GM19025 (cell line): ENCODE results near the gene SPO11.

Experiments
- ATAC-seq: cut with Tn5 transposase; IDR thresholded peaks from one replicate; pipeline ENCODE4 v1.9.1; 2021; ENCODE audit warnings: mild to moderate bottlenecking, low read depth, moderate library complexity; ENCODE audit not compliant: unreplicated experiment

SPO11 gene, protein sequence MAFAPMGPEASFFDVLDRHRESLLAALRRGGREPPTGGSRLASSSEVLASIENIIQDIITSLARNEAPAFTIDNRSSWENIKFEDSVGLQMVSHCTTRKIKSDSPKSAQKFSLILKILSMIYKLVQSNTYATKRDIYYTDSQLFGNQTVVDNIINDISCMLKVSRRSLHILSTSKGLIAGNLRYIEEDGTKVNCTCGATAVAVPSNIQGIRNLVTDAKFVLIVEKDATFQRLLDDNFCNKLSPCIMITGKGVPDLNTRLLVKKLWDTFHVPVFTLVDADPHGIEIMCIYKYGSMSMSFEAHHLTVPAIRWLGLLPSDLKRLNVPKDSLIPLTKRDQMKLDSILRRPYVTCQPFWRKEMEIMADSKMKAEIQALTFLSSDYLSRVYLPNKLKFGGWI

DNA sequence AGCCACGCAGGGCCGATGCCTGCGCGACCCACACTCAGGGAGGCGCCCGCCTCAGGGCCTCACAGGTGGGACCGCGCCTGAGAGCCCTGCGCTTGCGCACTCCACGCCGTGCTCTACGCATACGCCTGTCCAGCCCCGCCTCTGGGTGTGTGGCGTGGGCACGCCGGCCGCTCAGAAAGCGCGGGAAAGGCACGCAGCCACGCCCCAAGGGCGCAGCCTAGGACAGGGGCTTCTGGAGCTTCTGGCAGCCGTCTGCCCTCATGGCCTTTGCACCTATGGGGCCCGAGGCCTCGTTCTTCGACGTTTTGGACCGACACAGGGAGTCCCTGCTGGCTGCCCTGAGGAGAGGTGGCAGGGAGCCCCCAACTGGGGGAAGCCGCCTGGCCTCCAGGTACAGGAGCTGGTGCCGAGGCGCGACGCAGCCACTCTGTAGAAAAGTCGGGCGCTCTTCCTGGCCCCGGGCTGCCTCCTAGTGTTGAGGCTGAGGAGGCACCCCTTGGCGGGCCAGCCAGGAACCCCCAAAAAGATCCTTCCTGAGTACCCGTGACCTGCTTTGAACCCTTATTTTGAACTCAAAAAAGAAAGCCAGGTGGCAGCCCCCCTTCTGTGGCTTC, at the start of gene SPO11:
SPO11 (plus strand) TSS at position 196 of the 614 bp plus-strand sequence; CDS start at position 261, 65 bp downstream.
- no peak for ATAC-seq

DNA sequence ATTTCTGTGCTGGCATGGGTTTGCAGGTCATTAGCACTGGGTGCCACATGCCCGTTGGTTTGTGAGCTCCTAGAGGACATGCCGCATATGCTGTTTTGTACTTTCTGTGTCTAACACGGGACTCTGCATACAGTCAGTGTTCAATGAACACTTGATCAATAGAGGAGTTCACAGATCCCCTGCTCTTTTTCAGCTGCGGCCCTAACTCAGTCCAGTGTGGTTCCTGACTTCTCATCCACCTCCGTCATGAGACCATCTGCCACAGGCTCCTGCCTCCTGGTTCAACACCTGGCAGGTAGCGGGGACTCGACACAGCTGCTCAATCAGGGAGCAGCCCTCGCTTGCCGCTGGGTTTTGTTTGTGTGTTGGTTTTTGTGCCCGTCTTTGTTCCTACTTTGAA, 49.4 kb upstream of the SPO11 start:
- ATAC-seq: no peak

DNA sequence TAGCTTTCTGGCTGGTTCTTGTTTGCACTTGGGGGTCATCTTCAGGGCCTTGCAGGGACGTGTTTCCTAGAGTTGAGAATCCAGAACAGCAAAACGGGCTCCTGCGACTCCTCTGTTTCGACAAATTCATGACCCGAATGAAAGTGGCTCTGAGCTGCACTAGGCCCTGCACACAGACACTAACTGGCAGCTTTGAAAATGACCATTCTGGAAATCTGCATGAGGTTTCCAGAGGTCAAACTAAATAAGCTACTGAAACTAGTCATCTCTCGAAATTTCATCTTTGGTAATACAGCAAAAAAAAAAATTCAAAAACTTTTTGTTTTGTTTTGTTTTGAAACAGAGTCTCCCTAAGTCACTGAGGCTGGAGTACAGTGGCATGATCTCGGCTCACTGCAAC, 47.7 kb upstream of the SPO11 start:
- ATAC-seq: no peak

DNA sequence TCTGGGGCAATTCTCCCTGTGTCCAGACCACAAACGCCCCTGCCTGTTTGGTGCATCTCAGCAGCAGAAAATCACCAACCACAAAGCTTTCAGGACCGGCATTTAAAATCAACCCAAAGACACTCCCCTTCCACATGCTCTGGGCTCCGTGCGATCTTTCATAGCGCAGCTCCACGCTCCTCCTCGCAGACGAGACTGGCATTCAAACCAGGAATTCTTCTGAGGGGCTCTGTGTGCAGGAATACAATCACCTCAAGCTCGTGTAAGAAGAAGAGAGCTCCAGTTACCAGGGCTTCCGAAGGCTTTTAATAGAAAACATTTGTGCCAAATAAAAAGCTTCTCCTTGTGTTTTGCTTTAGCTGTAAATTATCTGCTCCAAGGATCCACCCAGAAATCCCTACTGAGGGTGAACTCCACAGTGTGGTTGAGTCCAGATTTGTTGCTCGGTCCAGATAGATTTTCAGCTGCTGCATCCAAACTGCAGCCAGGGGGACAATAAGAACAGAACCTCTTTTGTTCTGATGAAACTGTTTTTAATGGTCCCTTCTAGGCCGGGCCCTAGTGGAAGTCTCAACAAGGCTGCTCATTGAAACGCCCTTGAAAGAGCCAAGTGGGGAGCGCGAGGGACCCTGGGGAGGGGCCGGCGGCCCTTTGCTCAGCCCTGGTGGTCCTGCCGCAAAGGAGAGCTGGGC, 46.8 kb upstream of the SPO11 start:
- no peak for ATAC-seq

DNA sequence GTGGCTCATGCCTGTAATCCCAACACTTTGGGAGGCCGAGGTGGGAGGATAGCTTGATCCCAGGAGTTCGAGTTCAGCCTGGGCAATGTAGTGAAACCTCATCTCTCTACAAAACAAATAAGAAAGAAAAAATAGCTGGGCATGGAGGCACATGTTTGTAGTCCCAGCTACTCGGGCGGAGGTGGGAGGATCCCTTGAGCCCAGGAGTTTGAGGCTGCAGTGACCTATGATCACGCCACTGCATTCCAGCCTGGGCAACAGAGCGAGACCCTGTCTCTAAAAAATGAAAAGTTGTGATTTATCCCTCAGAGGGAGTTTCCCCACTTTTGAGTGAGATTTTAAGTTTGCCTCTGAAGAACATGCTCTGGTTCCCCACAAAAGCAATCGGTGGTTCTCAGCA, 45.7 kb upstream of the SPO11 start:
- ATAC-seq: no peak

DNA sequence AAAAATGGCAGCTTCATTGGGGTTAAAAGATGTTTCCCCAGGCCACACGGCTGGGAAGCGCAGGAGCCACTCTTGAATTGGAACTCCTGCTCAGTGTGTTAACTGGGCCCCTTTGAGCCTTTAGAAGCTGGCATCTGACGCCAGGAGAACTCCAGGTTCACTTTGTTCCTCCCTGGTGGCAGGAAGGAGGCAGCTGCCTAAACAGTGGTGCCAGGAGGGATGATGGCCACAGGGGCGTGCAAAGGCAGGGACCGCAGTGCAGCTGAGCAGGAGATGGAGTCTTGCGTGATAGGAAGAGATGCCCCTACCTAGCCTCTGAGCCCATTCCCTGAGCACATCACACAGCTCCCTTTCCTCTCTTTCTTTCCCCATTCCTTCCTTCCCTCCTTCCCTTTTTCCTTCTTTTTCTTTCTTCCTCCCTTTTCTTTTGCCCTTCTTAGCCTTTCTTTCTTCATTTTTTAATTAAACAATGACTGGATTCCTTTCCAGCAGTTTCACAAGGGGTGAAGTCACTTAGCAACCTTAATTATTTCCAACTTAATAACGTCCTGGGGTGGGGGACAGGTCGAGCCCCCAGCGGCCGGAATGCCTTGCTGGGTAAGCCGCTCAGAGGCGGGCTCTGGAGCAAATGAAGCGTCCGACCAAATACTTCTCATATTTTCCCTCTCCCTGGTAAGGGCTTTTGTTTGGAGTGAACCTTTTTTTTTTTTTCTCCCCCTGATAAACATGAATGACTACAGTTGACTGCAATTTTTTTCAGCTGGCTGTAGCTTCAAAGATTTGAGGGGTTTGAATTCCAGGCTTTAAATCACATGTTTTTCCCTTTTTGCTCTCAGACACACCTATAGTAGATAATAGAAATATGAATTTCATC, 42.4 kb upstream of the SPO11 start:
- no peak for ATAC-seq

DNA sequence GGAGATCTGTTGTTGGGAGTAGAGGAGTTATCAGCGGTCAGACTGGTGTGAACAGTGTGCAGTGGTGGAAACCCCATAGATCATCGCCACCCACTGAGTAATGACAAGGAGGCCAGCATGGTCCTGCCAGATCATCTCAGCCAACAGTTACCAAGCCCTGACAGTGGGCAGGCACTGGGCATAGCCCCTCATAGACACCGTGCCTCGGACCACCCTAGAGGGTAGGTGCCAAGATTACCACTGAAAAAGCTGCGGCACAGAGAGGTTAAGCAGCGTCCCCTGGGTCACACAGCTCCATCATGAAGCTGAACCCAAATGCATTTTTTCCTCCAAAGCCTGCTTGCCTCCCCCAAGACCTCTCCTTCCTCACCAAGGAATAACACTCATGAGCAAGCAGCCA, 41.7 kb upstream of the SPO11 start:
- no peak for ATAC-seq

DNA sequence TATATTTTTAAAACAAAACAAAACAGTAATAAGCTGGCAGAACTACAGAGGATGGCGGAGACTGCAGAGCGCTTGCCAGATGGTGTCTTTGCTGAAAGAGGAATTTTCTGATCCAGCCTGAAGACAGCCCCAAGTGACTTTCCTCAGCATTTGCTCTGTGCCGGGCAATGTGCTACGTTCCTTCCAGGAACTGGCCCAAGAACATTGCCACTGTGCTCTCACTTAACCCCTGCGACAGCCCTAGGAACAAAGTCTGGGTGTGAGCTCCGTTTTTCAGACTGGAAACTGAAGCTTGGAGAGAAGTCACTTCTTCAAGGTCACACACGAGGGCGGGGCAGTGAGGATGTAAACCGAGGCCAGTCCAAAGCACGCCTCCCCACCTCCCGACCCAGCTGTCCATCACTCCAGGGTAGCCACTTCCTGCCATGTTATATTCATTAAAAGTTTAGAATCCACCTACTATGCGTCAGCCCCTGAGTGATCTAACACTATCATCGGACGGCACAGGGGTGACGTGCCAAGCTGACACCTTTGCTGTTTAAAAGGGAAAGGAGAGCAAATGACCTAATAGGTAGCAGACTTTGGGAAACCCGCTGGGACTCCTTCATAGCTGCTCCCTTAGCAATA, 40.8 kb upstream of the SPO11 start:
- ATAC-seq: no peak

DNA sequence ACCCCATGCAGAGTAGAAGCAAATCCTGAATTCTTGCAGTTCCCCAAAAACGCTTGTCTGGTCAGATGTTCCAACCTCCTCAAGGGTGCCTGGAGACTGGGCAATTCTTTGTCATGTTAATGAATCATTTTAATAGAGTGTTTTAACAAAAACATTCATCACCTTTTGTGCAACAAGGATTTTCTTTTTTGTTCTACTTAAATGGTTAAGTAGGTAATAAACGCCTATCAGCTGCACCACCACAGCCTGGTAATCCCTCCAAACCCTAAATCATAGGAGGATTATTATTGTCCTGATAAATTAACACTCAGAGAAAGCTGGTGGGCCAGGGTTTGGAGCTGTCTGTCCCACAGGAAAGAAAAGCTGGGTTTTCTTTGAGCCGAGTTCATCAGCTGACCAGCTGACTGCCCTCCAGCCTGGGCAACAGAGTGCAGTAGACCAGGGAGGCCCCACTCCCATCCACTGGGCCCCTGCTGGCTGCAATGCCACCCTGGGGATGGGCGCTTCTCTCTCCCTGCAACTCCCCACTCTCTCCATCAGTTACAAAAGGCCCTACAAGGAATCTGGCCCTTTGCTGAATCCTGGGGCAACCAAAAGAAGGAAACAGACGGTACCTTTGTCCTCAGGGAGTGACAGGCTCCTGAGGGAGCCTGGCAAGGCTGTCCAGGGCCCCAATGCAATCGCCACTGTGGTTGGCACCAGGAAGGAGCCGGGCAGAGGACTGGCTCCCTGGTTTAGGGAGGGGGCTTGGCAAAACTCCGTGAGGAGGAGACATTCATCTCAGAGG, 40.0 kb upstream of the SPO11 start:
- no peak for ATAC-seq

DNA sequence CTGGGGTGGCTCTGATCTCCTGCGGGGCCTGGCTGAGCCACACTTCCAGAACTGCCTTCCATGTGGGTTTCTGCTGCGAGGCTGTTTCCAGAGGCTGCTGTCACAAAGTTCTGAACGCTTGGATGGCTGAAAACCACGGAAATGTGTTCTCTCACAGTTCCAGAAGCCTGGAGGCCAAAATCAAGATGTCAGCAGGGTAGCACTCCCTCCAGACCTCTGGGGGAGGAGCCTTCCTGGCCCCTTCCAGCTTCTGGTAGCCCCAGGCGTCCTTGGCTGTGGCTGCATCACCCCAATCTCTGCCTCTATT, 39.5 kb upstream of the SPO11 start:
- ATAC-seq: no peak

DNA sequence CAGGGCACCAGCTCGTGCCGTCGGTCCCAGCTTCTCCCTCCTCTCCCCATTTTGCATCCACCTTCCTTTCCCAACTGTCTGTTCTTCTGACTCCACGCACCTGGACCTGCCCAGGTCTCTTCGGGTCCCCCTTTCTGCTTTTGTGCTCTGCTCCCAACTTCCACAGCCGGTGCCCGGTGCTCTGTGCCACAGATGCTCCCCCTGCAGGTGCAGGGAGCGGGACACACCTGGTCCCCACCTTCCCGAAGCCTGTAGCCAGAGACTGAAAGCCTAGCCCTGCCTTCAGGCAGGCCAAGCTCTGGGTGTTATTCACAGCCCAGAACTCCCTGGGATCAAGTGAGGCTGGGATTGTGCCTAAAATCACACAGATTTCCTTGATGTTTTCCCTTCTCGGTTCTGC, 38.6 kb upstream of the SPO11 start:
- no peak for ATAC-seq

DNA sequence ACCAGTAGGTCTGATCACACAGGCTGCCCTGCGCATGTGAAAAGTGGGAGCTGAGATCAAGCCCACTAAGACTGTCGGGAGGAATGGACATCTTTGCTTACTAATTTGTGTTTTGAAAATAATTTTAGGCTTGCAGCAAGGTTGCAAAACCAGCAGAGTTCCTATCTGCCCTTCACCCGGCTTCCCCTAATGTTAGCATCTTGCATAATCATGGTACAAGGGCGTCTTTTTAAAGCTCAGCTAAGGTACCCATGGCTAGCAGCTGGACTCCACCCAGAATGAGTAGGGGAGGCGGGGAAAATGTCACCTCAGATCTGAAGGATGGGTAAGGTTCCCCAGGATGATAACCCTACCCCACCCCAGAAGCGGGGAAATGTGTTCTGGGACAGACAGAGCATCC, 37.9 kb upstream of the SPO11 start:
- ATAC-seq: no peak

DNA sequence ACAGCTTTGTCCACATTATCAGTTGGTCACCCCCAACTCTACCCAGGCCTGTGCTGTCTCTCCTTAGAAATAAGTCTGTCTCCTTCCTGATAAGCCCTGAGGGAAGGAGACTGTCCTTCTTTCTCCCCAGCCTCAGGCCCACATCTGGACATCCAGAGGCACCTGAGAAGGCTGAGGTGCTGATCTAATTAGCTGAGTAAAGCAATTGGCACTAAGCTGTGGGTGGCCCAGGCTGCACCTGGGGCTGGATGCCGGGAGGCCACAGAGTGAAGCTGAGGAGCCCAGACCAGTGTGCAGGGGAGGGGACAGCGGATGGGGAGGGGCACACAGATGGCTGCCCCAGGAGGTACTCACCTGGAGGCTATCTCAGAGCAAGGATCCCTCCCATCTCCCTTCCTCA, 37.0 kb upstream of the SPO11 start:
- ATAC-seq: no peak

DNA sequence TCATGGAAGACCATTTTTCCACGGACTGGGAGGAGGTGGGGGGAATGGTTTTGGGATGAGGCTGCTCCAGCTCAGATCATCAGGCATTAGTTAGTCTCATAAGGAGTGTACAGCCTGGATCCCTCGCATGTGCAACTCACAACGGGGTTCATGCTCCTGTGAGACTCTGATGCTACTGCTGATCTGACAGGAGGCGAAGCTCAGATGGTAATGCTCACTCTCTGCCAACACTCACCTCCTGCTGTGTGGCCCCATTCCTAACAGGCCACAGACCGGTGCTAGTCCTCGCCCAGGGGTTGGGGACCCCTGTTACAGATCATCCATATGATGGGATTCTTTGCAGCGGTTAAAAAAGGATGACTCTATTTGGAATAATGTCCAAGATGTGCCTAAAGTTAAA, 35.6 kb upstream of the SPO11 start:
- no peak for ATAC-seq

DNA sequence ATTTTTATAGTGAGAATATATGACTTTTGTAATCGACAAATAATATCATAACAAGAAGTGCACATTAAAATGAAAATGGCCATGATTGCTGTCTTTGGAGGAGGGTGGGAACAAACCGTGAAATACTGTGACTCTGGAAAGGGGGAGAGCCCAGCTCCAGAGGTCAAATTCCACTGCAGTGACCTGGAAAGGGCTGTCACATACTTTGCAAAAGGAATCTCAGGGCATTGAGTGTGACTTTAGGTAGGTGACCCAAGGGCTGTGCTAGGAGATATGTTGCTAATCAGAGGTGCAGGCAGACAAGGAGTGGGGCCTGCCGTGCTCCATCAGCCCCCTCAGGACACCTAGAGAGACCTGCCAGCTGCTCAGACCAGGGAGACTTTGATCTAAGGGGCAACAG, 35.1 kb upstream of the SPO11 start:
- ATAC-seq: no peak

DNA sequence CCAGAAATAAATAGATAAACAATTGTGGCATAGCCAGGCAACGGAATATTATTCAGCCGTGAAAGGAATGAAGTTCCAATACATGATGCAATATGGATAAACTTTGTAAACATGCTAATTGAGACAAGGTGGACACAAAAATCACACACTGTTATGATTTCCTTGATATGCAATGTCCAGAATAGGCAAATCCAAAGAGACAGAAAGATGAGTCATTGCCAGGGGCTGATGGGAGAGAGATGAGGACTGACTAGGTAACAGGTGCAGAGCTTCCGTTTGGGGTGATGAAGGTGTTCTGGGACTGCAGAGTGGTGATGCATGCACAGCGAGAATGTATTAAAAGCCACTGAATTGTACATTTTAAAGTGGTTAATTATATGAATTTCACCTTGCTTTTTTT, 31.1 kb upstream of the SPO11 start:
- ATAC-seq: no peak

DNA sequence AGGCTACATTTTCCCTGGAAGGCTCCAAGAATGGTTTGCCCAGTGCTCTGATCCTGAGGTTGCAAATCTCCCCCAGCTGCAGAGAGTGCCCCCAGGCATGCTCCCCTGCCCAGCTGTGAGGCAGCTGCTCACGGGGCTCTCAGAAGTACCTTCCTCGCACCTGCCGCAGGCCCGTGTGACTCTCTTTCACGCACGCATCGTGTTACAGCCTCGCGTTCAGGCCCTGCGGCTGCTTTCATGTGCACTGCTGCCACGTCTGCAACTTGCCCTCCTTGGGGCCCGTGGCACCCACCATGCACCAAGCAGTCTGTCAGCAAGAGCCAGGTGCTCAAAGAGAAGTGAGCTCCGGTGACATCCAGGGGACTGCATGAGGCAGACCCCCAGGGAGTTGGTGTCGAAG, 28.6 kb upstream of the SPO11 start:
- ATAC-seq: no peak

DNA sequence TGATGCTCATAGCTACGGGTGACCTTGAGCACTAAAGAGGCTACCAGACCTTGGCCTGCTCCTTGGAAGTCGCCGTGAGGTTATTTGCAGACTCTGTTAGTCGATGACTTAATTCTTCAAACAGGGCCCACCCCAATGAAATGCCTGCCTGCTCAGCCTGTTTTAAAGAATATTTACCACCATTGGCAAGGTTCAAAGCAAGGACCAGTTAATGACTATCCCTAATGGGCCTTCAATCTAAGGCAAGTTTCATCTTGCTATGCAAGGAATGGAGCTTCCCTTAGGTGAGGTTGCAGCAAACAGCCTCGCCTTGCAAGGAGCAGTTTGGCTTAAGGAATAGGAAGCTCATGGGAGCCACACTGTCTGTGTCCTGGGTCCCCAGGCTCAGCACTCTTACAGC, 22.9 kb upstream of the SPO11 start:
- no peak for ATAC-seq

DNA sequence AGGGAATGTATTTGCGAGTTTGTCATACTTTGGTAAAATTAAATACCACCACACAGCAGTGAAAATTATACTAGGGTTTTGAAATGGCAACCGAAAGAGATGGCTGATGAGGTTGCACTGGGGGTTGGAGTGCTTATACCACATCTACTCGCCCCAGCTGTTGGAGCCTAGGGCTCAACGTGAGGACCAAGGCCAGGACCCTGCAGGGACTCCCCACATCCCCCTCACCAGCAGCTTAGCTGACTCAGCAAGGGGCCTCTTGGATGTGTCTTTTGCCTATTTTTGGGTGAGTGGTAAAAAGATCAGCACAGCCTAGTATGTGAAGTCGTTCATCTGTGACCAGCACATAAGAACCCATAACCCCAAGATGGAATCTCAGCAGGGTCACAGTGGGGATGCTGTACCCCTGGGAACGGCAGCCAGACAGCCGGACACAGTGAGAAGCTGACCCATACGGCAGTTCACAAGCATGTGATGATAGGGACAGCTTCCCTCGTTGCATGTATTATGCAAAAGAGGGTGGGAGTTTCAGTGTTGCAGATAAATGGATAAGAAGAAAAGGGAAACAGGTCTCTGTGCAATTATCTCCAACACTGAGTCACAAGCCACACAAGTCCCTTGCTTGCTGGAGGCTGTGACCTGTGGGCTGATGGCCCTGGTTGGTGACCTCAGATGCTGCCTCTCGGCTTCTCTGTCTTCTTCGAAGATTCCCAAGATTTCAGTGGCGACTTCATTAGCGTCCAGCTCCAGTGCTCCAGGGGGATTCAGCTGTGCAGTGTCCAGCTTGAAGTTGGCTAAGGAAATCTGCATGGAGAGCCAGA, 20.9 kb upstream of the SPO11 start:
- ATAC-seq: no peak
